ENCODE measurements around the gene MED27. TPM values are rescaled to one million over a fixed set of nuclear protein-coding genes. Genes with fewer than 3 reads are reported as not detected.

The MED27 gene
- total and polyA plus RNA-seq, 8 donors: 3.2 to 11.7 (median 5.8) TPM

DNA sequence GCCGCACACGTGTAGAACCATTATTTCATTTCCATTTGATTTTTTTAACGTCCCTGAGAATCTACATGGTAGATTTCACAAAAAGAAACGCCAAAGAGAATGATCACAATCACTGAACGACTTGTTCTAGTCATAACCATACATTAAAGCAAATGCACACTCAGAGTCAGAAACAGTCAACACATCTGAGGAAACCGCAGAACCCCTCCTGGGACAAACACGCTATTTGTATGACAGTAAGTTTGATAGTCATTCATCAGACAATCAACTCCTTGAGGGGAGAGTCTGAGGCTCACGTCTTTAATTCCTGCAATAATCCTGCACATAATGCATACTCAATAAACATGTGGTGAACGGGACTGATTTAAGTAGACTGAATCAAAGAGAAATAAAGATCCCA lies 129.2 kb downstream of the MED27 start:
- no peak for DNase-seq
- Histone ChIP-seq H3K4me1 (no peaks in the 10 kb centered on the region), H3K4me3 (no peak overlapping the region), H3K27ac (no peak overlapping the region), H3K27me3 (no peaks in the 10 kb centered on the region), H3K9me3 (no peaks in the 10 kb centered on the region), H3K36me3 (no peaks in the 10 kb centered on the region)
- TF ChIP-seq, protein P1, sequence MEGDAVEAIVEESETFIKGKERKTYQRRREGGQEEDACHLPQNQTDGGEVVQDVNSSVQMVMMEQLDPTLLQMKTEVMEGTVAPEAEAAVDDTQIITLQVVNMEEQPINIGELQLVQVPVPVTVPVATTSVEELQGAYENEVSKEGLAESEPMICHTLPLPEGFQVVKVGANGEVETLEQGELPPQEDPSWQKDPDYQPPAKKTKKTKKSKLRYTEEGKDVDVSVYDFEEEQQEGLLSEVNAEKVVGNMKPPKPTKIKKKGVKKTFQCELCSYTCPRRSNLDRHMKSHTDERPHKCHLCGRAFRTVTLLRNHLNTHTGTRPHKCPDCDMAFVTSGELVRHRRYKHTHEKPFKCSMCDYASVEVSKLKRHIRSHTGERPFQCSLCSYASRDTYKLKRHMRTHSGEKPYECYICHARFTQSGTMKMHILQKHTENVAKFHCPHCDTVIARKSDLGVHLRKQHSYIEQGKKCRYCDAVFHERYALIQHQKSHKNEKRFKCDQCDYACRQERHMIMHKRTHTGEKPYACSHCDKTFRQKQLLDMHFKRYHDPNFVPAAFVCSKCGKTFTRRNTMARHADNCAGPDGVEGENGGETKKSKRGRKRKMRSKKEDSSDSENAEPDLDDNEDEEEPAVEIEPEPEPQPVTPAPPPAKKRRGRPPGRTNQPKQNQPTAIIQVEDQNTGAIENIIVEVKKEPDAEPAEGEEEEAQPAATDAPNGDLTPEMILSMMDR (IDR thresholded peaks at IDR 0.05): no peak
- no peak for ATAC-seq
- intact Hi-C loops (cut with DNase I): no loop called here
- WGBS, 2 donors: 85 to 88% methylated on average over 9 of the region's 9 CpGs
- no peak for FAIRE-seq

DNA sequence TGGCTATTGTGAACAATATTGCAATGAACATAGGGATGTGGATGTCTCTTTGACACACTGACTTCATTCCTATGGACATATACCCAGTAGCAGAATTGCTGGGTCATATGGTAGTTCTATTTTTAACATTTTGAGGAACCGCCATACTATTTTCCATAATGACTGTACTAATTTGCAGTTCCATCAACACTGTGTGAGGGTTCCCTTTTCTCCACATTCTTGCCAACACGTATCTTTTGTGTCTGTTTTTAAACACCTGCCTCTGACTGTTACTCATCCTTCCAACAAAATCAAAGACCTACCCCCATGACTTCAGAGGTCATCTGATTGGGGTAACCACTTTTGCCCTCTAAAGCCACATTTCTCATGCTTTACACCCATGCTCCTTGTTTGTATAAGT lies 133.5 kb downstream of the MED27 start:
- Histone ChIP-seq H3K27ac (no peak overlapping the region), H3K4me1 (no peaks in the 10 kb centered on the region), H3K27me3 (no peaks in the 10 kb centered on the region), H3K9me3 (no peaks in the 10 kb centered on the region), H3K4me3 (no peak overlapping the region), H3K36me3 (no peaks in the 10 kb centered on the region)
- TF ChIP-seq, protein P1 (IDR thresholded peaks at IDR 0.05): no peak
- no peak for ATAC-seq
- intact Hi-C loops (cut with DNase I): no loop called here
- no peak for FAIRE-seq
- 92 to 94% methylated on average over 2 of the region's 2 CpGs for WGBS, 2 donors
- DNase-seq: no peak

DNA sequence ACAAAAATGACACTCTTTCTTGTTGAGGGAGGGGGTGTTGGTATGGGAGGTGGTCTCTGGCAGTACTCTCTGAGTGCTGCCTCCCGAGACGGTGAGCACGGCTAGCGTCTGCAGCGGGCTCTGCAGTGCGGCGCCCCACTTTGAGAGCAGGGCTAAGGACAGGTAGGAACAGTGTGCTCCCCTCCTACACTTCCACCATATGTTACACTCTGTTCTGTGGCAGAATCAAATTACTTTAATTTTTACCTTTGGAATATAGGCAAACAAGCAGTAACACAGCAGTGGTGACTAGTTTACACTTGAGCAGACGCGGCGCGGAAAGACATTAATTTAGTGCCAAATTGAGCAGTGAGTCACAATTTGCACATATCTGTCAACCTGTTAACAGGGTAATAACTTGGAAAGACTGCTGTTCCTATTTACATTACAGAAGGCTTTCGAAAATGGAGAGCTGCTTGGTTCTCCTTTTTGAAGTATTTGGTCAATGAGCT lies 136.3 kb downstream of the MED27 start:
- DNase-seq (no peak), FAIRE-seq (no peak)

DNA sequence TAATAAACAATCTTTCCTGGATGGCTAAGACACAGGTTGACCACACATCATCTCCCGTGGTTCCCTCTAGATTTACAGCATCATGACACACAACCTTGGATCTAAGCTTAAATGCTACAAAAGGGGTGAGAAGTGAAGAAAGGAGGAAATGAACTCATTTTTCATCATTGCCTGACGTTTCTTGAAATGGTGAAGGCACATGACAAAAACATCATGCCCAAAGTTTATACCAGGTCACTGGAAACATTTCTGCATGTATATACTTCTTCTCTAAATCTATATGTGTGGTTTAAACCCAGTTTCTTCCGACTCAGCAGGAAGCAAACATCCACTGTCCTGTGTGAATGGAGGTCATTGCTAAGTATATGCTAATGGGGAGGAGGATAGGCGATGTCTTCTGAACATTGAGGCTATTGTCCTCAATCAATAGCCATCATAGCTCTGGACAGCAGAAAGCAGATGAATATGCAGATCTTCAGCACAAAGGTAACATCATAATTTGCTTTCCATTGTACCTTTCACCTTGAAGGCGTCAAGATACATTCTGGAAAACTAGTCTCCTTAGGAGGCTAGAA lies 137.4 kb downstream of the MED27 start:
- Histone ChIP-seq H3K27me3 (no peaks in the 10 kb centered on the region), H3K27ac (no peak overlapping the region), H3K36me3 (no peaks in the 10 kb centered on the region), H3K9me3 (no peaks in the 10 kb centered on the region), H3K4me3 (no peak overlapping the region), H3K4me1 (no peaks in the 10 kb centered on the region)
- intact Hi-C loops (cut with DNase I): no loop called here
- no peak for DNase-seq
- FAIRE-seq: no peak
- TF ChIP-seq, protein P1 (IDR thresholded peaks at IDR 0.05): no peak
- 89% methylated on average over 5 of the region's 5 CpGs for WGBS, 2 donors
- no peak for ATAC-seq

More for the DNA sequence above, 136.3 kb downstream of the MED27 start:
- no peaks in the 10 kb centered on the region for H3K27me3 ChIP-seq
- intact Hi-C loops (cut with DNase I): no loop called here
- no peak overlapping the region for H3K4me3 ChIP-seq
- WGBS, 2 donors: 94 to 97% methylated on average over 12 of the region's 12 CpGs
- H3K27ac ChIP-seq: no peak overlapping the region
- TF ChIP-seq, protein P1 (IDR thresholded peaks at IDR 0.05): no peak
- no peaks in the 10 kb centered on the region for H3K36me3 ChIP-seq
- H3K9me3 ChIP-seq: no peaks in the 10 kb centered on the region
- peak in 2 of 4 donors; percentile 76 to 85 for ATAC-seq
- H3K4me1 ChIP-seq: no peaks in the 10 kb centered on the region

DNA sequence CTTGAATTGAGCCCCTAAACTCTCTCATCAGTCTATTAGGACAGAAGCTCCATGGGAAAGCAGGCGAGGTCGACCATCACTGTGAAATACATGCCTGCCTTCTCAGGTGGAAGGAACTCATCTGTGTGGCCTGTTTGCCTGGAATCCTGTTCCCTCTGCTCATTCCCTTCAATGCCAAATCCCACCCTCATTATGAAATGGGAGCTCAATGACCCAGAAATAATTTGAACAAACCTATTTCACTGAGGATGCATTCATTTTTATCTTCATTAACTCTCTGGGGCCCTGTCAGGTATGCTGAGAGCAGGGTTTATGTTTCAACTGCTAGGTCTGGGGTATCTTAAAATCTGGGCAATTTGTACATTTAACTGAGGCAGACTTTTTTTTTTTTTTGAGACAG lies 142.2 kb downstream of the MED27 start:
- no peak overlapping the region for H3K4me3 ChIP-seq
- 82 to 94% methylated on average over 2 of the region's 2 CpGs for WGBS, 2 donors
- no peak overlapping the region for H3K27ac ChIP-seq
- TF ChIP-seq, protein P1 (IDR thresholded peaks at IDR 0.05): no peak
- no peaks in the 10 kb centered on the region for H3K4me1 ChIP-seq
- FAIRE-seq: no peak
- intact Hi-C loops (cut with DNase I): no loop called here
- H3K27me3 ChIP-seq: no peaks in the 10 kb centered on the region
- no peaks in the 10 kb centered on the region for H3K9me3 ChIP-seq
- DNase-seq: no peak
- H3K36me3 ChIP-seq: no peaks in the 10 kb centered on the region
- no peak for ATAC-seq

All from pancreas (tissue), 10 donors.